ENCODE measurements around the gene AP4M1. TPM values are rescaled to one million over a fixed set of nuclear protein-coding genes. Genes with fewer than 3 reads are reported as not detected.

Gene AP4M1
- total and polyA plus RNA-seq, 4 donors: 3.3 to 5.5 (median 4.8) TPM

DNA sequence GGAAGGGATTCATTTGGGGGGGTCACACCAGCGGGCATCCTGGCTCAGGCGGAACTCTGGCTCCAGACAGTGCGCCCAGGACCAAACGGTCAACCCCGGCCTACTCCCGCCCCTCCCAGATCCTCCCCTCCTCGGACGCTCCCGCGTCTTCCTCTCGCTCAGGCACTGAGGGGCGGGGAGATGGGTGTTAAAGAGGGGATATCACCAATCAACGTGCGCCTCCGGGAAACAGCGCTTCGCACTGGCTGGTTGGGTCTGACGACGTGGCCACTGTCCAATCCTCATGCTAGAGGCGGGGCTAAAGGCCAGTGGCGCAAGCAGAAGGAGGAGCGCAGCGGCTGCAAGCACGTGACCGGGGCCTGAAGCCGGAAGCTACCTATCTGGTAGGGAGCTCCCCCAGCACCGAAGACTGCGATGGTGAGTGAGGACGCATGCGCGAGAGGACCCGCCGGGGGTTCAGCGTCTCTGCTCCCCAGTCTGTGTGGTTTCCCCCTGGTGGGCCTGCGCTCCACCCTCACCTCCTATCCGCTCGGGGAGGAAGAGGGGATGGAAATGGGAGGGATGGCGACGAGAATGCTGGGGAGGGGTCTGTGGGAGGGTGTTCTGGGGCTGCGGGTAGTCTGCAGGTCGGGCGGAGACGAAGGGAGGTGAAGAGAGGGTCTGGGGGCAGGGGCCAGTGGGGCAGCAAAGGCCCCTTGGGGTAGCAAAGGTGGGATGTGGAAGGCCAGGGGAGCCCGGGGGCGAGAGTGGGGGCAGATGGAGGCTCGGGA lies 47.3 kb downstream of the AP4M1 start, which contains the start of gene LAMTOR4:
LAMTOR4 (plus strand) TSS at position 360 of the 770 bp plus-strand sequence; CDS start at position 415, 55 bp downstream.
- no peaks in the 10 kb centered on the region for H3K9me3 ChIP-seq (ENCODE audit: control insufficient read depth in 4 of 4, low read length in 3 of 4)
- DNase-seq (ENCODE audit: low spot score): peak; percentile 94
- peak within 1 kb of the TSS; percentile 69 to 98 (median 94) for H3K4me3 ChIP-seq (ENCODE audit: low read depth in 1 of 3, low read length in 3 of 3)
- H3K36me3 ChIP-seq (ENCODE audit: control insufficient read depth in 4 of 4, insufficient read depth in 3 of 4, low read depth in 1 of 4, low read length in 3 of 4): peaks cover 0 to 5% (median 2%) of the 10 kb centered on the region in 4 donors
- no peaks in the 10 kb centered on the region for H3K27me3 ChIP-seq (ENCODE audit: control insufficient read depth in 4 of 4, insufficient read depth in 4 of 4, low read length in 3 of 4)
- peak; percentile 10 for TF ChIP-seq TAF1 (conservative IDR thresholded peaks at IDR 0.05)
- peak; percentile 92 for TF ChIP-seq SP1 (IDR thresholded peaks at IDR 0.05)
- TF ChIP-seq NR2F2 (IDR thresholded peaks at IDR 0.05): peak; percentile 33
- no peak for TF ChIP-seq HNF4G (IDR thresholded peaks at IDR 0.05)
- TF ChIP-seq JUND (IDR thresholded peaks at IDR 0.05): no peak
- TF ChIP-seq, protein P1, sequence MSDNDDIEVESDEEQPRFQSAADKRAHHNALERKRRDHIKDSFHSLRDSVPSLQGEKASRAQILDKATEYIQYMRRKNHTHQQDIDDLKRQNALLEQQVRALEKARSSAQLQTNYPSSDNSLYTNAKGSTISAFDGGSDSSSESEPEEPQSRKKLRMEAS (IDR thresholded peaks at IDR 0.05): peak; percentile 80
- peak in 1 of 2 donors; percentile 37 for TF ChIP-seq HNF4A (conservative IDR thresholded peaks at IDR 0.05)
- no peak for TF ChIP-seq FOXA2 (IDR thresholded peaks at IDR 0.05)
- TF ChIP-seq, protein P2, sequence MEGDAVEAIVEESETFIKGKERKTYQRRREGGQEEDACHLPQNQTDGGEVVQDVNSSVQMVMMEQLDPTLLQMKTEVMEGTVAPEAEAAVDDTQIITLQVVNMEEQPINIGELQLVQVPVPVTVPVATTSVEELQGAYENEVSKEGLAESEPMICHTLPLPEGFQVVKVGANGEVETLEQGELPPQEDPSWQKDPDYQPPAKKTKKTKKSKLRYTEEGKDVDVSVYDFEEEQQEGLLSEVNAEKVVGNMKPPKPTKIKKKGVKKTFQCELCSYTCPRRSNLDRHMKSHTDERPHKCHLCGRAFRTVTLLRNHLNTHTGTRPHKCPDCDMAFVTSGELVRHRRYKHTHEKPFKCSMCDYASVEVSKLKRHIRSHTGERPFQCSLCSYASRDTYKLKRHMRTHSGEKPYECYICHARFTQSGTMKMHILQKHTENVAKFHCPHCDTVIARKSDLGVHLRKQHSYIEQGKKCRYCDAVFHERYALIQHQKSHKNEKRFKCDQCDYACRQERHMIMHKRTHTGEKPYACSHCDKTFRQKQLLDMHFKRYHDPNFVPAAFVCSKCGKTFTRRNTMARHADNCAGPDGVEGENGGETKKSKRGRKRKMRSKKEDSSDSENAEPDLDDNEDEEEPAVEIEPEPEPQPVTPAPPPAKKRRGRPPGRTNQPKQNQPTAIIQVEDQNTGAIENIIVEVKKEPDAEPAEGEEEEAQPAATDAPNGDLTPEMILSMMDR (IDR thresholded peaks at IDR 0.05; ENCODE audit: low read depth, low read length, missing input control): no peak
- TF ChIP-seq YY1 (IDR thresholded peaks at IDR 0.05): peak; percentile 51
- TF ChIP-seq, protein P3, sequence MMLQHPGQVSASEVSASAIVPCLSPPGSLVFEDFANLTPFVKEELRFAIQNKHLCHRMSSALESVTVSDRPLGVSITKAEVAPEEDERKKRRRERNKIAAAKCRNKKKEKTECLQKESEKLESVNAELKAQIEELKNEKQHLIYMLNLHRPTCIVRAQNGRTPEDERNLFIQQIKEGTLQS (IDR thresholded peaks at IDR 0.05): no peak
- peak in 1 of 2 donors; percentile 24 for TF ChIP-seq RAD21 (IDR thresholded peaks at IDR 0.05)
- peak; percentile 51 to 87 for TF ChIP-seq GABPA (IDR thresholded peaks at IDR 0.05 in 1 of 2, conservative IDR thresholded peaks at IDR 0.05 in 1 of 2)
- TF ChIP-seq, protein P4, sequence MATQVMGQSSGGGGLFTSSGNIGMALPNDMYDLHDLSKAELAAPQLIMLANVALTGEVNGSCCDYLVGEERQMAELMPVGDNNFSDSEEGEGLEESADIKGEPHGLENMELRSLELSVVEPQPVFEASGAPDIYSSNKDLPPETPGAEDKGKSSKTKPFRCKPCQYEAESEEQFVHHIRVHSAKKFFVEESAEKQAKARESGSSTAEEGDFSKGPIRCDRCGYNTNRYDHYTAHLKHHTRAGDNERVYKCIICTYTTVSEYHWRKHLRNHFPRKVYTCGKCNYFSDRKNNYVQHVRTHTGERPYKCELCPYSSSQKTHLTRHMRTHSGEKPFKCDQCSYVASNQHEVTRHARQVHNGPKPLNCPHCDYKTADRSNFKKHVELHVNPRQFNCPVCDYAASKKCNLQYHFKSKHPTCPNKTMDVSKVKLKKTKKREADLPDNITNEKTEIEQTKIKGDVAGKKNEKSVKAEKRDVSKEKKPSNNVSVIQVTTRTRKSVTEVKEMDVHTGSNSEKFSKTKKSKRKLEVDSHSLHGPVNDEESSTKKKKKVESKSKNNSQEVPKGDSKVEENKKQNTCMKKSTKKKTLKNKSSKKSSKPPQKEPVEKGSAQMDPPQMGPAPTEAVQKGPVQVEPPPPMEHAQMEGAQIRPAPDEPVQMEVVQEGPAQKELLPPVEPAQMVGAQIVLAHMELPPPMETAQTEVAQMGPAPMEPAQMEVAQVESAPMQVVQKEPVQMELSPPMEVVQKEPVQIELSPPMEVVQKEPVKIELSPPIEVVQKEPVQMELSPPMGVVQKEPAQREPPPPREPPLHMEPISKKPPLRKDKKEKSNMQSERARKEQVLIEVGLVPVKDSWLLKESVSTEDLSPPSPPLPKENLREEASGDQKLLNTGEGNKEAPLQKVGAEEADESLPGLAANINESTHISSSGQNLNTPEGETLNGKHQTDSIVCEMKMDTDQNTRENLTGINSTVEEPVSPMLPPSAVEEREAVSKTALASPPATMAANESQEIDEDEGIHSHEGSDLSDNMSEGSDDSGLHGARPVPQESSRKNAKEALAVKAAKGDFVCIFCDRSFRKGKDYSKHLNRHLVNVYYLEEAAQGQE (IDR thresholded peaks at IDR 0.05): no peak
- TF ChIP-seq EGR1 (IDR thresholded peaks at IDR 0.05; ENCODE audit: low read depth in 2 of 2): no peak
- TF ChIP-seq, protein P5, sequence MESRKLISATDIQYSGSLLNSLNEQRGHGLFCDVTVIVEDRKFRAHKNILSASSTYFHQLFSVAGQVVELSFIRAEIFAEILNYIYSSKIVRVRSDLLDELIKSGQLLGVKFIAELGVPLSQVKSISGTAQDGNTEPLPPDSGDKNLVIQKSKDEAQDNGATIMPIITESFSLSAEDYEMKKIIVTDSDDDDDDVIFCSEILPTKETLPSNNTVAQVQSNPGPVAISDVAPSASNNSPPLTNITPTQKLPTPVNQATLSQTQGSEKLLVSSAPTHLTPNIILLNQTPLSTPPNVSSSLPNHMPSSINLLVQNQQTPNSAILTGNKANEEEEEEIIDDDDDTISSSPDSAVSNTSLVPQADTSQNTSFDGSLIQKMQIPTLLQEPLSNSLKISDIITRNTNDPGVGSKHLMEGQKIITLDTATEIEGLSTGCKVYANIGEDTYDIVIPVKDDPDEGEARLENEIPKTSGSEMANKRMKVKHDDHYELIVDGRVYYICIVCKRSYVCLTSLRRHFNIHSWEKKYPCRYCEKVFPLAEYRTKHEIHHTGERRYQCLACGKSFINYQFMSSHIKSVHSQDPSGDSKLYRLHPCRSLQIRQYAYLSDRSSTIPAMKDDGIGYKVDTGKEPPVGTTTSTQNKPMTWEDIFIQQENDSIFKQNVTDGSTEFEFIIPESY (IDR thresholded peaks at IDR 0.05): no peak
- TF ChIP-seq RXRA (IDR thresholded peaks at IDR 0.05): peak; percentile 51 to 63
- no peak for TF ChIP-seq FOXA1 (IDR thresholded peaks at IDR 0.05)
- peak within 1 kb of the TSS; percentile 67 to 89 for H3K9ac ChIP-seq (ENCODE audit: low read depth in 1 of 2, low read length in 2 of 2)
- peaks cover 4 to 13% (median 9%) of the 10 kb centered on the region in 4 donors for H3K4me1 ChIP-seq (ENCODE audit: control insufficient read depth in 4 of 4, insufficient read depth in 4 of 4, low read length in 3 of 4)
- H3K27ac ChIP-seq (ENCODE audit: low read depth in 1 of 2, low read length in 2 of 2): peak within 1 kb of the TSS; percentile 91 to 95
- WGBS: under 1% methylated on average over 46 of the region's 46 CpGs
